GM12864 (cell line): Measurements from ENCODE around the gene EIF5.

Source experiments
- DNase-seq: peaks from one replicate; pipeline ENCODE4 v3.0.0-alpha.2; 2011; ENCODE audit warnings: low read depth
- H3K4me3 ChIP-seq: 2 replicates; pipeline ENCODE4 v1.5.1; 2011; ENCODE audit warnings: mild to moderate bottlenecking, low read depth, low read length, control low read depth
- TF ChIP-seq, protein P1 (sequence below): IDR thresholded peaks from 2 replicates; pipeline ENCODE4 v1.5.1; 2011; ENCODE audit warnings: low read depth, mild to moderate bottlenecking, moderate library complexity, low read length, control low read depth, inconsistent platforms; ENCODE audit errors: missing control alignments

The EIF5 gene

DNA sequence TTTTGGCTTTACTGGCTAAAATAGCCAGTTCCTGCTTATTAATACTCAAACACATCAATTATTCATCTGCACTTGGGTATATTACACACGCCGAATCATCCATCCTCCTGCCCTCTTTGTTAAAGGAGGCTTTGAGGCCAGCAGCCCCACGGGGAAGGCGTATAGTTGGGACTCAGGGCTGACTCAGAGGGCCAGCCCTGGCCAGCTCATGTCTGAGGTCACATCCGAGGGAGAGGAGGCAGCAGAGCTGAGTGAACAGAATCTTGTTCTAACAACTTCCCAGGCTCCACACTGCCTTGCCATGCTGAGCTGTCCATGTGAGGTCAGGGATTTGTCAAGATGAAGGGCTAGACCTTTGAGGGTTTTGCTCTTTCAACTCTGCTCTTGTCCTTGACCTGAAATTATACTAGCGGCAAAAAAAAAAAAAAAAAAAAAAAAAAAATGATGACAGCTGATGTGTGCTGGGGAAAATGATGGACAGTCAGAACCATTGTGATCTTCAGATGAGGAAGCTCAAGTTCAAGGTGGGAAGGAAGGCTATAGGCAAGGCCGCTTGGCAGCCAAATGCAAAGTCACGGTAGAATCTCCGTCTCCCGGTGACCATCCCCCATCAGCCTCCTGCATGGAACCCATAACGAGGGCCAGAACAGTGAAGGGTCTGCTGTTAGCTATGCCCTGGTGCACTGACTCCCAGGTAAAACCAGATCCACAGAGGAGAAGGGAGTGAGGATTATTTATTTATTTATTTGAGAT, 38.7 kb downstream of the EIF5 start:
- TF ChIP-seq, protein P1, sequence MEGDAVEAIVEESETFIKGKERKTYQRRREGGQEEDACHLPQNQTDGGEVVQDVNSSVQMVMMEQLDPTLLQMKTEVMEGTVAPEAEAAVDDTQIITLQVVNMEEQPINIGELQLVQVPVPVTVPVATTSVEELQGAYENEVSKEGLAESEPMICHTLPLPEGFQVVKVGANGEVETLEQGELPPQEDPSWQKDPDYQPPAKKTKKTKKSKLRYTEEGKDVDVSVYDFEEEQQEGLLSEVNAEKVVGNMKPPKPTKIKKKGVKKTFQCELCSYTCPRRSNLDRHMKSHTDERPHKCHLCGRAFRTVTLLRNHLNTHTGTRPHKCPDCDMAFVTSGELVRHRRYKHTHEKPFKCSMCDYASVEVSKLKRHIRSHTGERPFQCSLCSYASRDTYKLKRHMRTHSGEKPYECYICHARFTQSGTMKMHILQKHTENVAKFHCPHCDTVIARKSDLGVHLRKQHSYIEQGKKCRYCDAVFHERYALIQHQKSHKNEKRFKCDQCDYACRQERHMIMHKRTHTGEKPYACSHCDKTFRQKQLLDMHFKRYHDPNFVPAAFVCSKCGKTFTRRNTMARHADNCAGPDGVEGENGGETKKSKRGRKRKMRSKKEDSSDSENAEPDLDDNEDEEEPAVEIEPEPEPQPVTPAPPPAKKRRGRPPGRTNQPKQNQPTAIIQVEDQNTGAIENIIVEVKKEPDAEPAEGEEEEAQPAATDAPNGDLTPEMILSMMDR, result no peak
- no peak overlapping the region for H3K4me3 ChIP-seq
- no peak for DNase-seq

DNA sequence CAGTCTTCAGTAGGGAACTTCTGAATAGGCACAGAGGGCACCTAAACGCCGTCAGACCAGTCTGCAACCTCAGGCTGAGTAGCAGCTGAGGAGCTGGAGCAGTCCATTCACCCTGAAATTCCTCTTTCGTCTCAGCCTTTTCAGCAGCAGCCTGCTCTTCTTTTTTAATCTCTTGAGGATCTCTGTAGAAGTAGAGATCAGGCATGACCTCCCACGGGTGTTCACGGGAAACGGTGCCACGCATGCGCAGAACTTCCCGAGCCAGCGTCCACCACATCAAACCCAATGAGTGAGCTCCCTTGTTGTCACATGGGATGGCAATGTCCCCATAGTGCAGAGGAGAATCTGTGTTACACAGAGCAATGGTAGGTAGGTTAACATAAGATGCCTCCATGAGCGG, 40.1 kb downstream of the EIF5 start:
- TF ChIP-seq, protein P1, result no peak
- no peak for DNase-seq
- peak overlapping the region; percentile 14; the same call in 1 of the 2 replicates for H3K4me3 ChIP-seq

DNA sequence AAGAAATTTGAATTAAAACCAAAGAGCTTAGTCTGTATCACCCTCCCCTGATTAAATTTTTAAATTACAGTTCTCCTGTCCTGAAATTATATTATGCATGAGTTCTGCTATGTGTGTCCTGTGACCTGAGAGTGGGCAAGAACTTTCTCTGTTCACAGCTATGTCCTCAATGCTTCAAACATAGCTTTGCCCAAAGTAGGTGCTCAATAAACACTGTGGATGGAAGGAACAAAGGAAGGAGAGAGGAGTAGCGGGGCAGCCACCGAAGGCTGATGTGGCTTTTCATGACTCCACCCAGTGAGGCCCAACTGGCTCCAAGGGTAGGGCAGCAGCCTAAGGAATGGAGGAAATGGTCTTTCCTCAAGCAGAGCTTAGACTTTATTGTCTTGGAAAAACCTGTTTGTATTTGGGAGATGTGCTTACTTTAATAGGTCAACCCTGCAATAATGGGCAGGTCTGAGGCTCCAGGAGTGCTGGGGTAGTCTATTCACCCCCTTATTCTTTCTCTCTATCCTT, 43.5 kb downstream of the EIF5 start:
- TF ChIP-seq, protein P1, result no peak
- DNase-seq, result no peak
- H3K4me3 ChIP-seq, result no peak overlapping the region

DNA sequence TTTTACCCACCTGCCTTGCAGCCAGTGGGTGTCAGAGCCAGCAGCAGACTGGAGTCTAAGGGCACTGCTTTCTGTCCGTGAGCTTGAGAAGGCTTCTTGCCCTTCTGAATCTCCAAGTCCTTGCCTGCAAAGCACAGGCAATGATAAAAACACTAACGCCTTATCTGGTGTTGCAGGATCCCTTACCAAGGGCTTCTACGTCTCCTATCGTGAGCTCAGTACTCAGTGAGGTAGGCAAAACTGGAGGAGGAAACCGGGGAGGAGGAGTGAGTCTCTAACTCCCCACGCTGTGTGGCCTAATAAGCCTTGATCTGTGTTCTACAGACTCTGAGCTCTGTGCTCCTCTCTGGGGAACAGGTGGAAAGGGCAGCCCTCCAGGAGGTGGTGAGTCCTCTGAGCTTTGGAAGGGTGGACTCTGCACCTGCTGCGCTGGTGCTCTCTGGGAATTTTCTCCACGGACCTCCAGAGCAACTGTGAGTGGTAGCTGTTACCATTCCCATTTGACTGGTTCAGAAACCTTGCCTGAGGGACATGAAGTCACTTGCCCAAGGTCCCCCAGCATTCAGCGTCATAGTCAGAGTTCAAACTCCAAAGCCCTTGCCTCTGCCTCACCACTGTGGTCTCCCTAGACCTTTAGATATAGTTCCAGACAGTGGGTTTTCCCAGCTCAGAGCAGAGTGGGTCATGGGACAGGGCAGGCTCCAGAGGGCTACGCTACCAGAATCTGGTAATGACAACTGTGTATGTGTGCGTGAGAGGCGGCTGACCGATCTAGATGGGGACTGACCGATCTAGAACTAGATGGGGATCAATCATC, 44.2 kb downstream of the EIF5 start:
- H3K4me3 ChIP-seq, result no peak overlapping the region
- no peak for DNase-seq
- TF ChIP-seq, protein P1, result no peak

DNA sequence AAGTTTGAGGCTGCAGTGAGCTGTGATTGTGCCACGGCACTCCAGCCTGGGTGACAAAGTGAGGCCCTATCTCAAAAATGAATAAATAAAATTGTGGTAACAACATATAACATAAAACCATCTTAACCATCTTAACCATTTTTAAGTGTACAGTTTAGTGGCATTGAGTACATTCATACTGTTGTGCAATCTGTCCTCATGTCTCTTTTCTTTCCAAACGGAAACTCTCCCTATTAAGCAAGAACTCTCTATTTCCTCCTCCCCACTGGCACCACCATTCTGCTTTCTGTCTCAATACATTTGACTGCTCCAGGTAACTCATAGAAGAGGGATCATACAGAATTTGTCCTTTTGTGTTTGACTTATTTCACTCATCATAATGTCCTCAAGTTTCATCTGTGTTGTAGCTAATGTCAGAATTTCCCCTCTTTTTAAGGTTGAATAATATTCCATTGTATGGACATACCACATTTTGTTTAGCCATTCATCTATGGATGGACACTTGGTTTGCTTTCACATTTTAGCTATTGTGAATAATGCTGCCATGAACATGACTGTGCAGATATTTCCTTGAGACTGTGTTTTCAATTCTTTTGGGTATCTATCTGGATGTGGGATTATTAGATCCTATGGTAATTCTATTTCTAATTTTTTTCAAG, 46.8 kb downstream of the EIF5 start:
- TF ChIP-seq, protein P1, result no peak
- H3K4me3 ChIP-seq, result no peak overlapping the region
- no peak for DNase-seq

DNA sequence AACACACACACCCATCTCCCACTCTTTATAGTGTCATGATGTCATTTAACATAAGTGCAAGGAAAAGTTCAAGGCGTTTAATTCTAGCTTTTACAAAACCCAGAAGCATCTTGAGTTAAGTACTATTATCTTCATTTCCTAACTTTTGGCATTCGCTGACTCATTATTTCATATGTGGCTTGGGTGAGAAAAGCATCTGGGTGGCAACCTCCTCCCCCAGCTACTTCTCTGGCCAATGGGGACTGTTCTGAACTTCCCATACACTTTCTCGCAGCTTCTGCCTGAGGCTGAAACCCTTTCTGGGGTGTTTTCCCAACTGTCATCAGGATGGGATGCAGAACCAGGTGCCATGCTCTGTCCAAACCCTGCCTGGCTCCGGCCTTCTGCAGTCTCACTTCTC, 48.3 kb downstream of the EIF5 start:
- H3K4me3 ChIP-seq, result no peak overlapping the region
- TF ChIP-seq, protein P1, result no peak
- no peak for DNase-seq
